Lower leg skin (tissue), 3 donors: ENCODE measurements around the gene MRS2.

Source experiments
- CTCF ChIP-seq, 3 donors: fragments of 450-650 bp; IDR thresholded peaks; one replicate each; pipeline ENCODE4 v1.5.1; 2016; ENCODE audit warnings: antibody characterized with exemption in 3 of 3, mild to moderate bottlenecking in 3 of 3, moderate library complexity in 2 of 3
- POLR2A ChIP-seq, 2 donors: fragments of 450-650 bp; IDR thresholded peaks; one replicate each; pipeline ENCODE4 v1.6.1; 2016 to 2017; ENCODE audit warnings: antibody characterized with exemption in 2 of 2, mild to moderate bottlenecking in 1 of 2, moderate library complexity in 1 of 2

DNA sequence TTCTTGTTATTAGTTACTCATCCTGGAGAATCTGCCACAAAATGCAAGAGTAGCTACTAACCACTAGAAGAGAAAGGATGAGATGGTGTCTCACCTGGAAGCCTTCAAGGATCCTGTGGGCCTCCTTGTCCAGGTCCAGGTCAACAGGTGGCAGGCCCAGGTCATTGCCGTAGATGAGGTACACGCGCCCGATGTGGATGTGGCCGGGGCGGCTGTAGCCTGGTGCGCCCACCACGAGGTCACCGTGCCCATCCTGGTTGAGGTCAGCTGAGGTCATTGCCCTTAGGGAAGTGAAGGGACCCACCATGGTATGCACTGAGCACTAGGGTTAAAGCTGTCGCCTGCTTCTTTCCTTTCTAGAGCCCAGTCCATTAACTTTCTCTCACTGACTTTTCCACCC lies 51.2 kb downstream of the MRS2 start:
- no peak for TF ChIP-seq CTCF (IDR thresholded peaks at IDR 0.05)
- TF ChIP-seq POLR2A (IDR thresholded peaks at IDR 0.05): no peak
